MM.1S (cell line): ENCODE data around the gene DNAJC6.

ENCODE experiments used
- EZH2 ChIP-seq: fragments of 300-600 bp; sonication (generic); optimal IDR thresholded peaks from 2 replicates; pipeline ENCODE3; 2017; ENCODE audit warnings: low read depth, mild to moderate bottlenecking, antibody characterized with exemption, low read length, mixed read lengths
- TF ChIP-seq, protein P1 (sequence below): fragments of 300-600 bp; sonication (generic); IDR thresholded peaks from 2 replicates; pipeline ENCODE4 v1.5.1; 2016; ENCODE audit warnings: antibody characterized with exemption, low read length, mixed read lengths

- TF ChIP-seq, protein P1, sequence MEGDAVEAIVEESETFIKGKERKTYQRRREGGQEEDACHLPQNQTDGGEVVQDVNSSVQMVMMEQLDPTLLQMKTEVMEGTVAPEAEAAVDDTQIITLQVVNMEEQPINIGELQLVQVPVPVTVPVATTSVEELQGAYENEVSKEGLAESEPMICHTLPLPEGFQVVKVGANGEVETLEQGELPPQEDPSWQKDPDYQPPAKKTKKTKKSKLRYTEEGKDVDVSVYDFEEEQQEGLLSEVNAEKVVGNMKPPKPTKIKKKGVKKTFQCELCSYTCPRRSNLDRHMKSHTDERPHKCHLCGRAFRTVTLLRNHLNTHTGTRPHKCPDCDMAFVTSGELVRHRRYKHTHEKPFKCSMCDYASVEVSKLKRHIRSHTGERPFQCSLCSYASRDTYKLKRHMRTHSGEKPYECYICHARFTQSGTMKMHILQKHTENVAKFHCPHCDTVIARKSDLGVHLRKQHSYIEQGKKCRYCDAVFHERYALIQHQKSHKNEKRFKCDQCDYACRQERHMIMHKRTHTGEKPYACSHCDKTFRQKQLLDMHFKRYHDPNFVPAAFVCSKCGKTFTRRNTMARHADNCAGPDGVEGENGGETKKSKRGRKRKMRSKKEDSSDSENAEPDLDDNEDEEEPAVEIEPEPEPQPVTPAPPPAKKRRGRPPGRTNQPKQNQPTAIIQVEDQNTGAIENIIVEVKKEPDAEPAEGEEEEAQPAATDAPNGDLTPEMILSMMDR, result peak; percentile 55
- no peak for TF ChIP-seq EZH2
These were observed 150.0 kb downstream of the DNAJC6 start for GRCh38 chr1:65459397-65459768.
